GM18907 (cell line): ENCODE data around the gene EGFL8.

Experiments
- ATAC-seq: cut with Tn5 transposase; IDR thresholded peaks from one replicate; pipeline ENCODE4 v1.9.1; 2021; ENCODE audit warnings: mild to moderate bottlenecking, moderate library complexity; ENCODE audit not compliant: unreplicated experiment

Gene EGFL8

GRCh38 chr6:32167154-32167760 is 2.9 kb downstream of the EGFL8 start:
- no peak for ATAC-seq

GRCh38 chr6:32167761-32168262 is 3.4 kb downstream of the EGFL8 start:
- ATAC-seq = no peak

DNA sequence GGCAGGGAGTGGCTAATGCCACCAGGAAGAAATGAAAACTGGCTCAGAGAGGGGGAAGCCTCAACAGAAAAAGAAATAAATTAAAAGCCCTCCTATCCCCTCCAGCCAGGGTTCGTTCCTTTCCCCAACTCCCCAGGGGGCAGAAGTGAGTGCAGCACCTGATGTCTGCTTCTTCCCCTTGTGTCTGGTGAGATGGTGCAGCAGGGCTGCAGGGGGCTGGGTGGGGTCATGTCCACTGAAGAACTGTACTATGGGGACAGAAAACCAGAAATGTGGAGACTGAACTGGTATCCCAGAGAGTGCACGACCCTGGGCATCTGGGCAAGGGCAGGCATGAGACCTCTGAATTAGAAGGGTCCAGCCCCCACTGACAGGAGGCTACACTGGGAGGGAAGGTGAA is 4.0 kb downstream of the EGFL8 start:
- ATAC-seq = no peak

DNA sequence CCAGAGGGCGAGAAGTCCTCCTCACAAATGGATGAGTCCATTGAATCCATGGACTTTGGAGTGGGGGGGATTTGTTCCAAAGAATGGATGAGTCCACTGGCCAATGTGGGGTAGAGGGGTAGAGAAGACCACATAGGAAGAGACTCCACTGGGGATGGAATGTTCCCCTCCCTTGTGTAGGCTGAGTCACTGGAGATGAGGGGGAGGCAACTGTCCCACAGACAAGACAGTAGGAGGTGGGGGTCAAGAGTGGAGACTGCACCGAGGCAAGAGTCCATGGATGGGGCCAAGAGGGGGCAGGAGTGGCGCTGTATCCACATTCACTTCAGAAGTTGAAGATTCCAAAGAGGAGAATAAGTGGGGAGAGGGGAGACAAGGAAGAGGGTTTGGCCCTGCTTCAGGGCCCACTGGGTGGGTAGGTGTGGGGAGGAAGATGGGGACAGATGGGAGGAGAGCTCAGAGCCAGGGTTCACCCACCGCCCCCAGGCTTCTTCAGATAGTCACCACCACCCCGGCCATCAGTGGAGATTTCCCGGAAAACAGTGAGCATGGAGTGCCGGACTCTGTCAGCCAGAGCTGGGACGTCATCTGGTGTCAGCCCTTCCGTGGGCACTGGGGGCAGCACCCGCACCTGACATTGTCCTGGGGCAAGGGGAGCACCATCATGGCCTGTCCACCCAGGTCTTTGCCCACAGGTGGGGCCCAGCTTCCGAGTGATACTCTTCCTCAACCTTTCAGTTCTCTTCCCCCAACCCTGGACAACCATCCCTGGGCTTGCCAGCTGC is 4.6 kb downstream of the EGFL8 start:
- ATAC-seq = no peak

DNA sequence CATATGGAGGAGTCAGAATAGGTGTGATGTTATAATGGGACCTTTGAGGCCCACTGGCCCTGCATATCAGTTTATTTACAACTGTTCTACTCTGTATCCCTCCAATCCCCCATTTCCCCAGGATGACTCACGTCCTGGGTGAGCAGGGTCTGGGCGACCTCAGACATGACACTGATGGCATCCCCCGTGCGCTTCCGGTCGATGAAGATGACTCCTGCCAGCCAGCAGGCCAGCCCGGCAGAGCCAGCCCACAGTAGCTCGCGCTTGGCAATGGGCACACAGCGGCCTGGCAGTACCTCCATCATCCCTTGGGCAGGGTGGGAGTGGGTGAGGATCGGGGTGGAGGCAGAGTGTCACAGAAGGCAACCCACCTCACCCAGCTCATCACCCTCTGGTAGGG is 5.9 kb downstream of the EGFL8 start:
- no peak for ATAC-seq

GRCh38 chr6:32171234-32171633 is 6.8 kb downstream of the EGFL8 start:
- ATAC-seq = no peak

- no peak for ATAC-seq
Observed at GRCh38 chr6:32173051-32173727, 8.8 kb downstream of the EGFL8 start.

DNA sequence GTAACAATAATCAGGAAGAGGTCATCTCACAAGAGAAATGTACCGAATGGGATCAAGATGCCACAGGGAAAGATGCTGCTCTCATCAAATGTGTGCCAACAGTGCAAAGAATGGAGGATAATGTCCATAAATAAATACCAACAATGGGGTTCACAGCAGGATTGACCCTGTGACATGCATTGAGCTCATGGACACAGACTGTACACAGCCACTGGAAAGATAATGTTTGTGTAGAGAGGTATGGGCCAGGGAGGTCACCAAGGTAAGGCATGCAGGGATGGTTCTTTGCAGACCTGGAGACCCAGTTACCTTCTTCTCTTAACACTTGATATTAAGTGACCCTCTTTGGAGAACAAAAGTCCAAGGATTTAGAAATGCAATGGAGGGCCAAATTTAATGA is 10.0 kb downstream of the EGFL8 start:
- ATAC-seq = no peak

DNA sequence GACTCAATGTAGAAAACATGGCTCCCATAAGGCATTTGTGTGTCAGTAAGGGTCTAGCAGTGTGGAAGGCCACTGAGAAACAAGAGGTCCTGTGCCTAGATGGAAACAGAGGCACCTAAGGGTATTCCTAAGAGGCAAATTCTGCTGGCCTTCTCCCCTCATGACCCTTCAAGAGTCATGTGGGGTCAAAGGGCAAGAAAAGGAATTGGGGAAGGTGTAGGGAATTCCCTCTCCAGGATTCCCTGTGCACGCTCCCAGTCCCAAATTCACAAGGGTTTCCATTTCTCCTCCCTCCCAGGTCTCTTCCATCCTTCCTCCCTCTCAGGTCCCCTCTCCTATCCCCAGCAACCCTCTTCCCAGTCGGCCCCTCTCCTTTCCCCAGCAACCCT is 10.9 kb downstream of the EGFL8 start:
- no peak for ATAC-seq

DNA sequence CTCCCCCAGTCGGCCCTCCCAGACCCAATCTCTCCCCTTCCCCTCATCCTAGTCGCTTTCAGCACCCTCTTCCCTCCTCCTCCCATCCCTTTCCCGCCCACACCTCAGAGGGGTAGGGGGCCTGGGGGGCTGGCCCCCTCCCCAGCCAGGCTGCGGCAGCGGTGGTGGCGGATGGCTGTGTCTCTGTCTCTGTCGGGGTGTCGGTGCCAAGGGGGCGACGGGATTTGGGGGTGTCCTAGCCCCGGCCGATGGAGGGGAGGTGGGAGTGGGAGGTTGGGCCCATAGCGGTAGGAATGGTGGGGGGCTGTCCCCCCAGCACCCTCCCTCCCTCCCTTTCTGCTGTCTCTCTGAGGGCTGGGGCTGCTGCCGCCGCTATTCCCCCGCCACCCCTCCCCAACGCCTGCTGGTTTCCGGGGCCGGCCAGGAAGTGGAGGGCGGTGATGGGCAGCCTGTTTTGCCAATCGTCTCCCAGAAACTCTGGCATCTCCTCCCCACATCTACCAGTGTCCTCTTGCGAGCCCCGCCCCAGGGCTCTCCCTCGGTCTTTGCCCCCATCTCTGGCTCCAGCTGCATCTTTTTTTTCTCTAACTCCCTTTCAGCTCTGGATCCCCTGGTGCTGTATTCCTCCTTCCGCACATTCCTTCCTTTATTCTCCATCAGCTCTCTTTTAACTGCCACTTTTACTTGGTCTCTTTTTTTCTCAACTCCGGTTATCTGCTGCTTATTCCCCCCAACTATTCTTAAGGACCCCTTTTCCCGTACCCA is 11.5 kb downstream of the EGFL8 start, which contains the start of gene AGPAT1:
Gene AGPAT1 (minus strand): TSS at position 374 of the 765 bp plus-strand sequence. CDS start 4,588 bp downstream, outside the sequence.
- peak; percentile 47 for ATAC-seq

- no peak for ATAC-seq
Observed at GRCh38 chr6:32176476-32177182, 12.2 kb downstream of the EGFL8 start.

DNA sequence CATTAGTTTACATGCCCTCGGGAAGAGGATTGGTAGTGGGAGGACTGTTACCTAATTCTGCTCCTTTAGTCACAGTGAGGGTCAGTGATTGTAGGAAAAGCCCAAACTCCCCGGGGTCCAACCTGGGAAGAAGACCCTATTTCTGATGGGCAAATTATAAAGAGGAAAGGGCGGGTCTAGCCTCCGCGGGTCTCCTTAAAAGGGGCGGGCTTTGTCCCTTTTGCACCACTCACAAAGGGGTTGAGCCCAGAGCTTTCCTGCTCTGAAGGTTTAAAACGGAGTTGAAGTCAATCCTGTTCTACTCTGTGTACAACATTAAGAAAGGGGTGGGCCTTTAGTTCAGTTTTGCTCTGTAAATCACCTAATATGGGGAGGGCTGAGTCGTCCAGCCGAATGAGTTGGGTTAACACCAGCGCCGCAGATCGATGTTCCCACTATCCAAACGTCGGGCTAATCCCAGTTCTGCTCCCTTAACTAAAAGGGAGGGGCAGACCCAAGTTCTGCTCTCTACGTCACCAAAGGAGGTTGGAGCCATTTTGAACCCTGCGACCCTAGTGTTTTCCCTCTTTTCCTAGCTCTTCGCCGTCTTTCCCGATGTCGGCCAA is 12.9 kb downstream of the EGFL8 start:
- no peak for ATAC-seq

DNA sequence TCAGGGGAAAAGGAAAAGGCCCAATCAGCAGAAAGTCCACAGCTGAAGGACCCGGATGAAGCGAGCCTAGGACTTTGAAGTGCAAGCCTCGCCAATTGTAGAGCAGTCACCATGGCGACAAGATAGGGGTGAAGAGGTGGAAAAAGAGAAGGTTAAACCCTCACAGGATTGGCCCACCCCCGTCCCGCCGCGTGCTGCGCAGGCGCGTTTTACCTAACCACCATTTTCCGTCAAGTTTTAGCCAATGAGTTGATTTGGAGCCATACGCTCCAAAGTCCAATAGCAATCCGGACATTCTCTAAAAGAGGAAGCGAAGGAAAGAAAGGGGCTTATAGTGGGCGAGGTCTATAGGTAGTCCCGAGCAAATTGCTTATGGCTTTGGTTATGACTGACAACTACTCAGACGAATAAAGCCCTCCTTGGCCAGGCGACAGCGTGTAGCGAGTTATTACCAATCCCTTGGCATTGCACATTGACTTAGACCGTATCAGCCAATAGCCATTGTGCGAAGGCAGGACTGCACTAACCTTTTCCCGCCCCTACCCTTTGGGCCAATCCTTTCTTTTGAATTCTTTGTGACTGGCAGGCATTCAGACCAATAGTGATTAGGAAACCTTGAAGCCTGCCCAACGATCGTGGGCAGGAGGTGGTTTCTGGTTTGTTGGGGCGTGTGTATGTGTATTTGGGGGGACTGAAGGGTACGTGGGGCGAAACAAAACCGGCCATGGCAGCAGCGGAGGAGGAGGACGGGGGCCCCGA is 13.6 kb downstream of the EGFL8 start, which contains the start of gene RNF5:
Gene RNF5 (plus strand): TSS at position 618 of the 759 bp plus-strand sequence. CDS start 107 bp downstream, at position 725.
- peak; percentile 79 for ATAC-seq

- ATAC-seq = no peak
Observed at GRCh38 chr6:32178547-32179440, 14.4 kb downstream of the EGFL8 start.

GRCh38 chr6:32179766-32180405 is 15.5 kb downstream of the EGFL8 start:
- ATAC-seq = no peak

- no peak for ATAC-seq
Observed at GRCh38 chr6:32181148-32181702, 16.8 kb downstream of the EGFL8 start.

- no peak for ATAC-seq
Observed at GRCh38 chr6:32181915-32182529, 17.6 kb downstream of the EGFL8 start.
